Loucy (cell line): ENCODE measurements around the gene DNASE2B.

ENCODE experiments used
- H2AFZ ChIP-seq: fragments of 200-600 bp; sonication (generic); 2 replicates; pipeline ENCODE4 v1.6.0; 2016; ENCODE audit warnings: antibody characterized with exemption, mild to moderate bottlenecking, low read length, moderate library complexity
- H3F3A ChIP-seq: fragments of 200-600 bp; 2 replicates; pipeline ENCODE4 v1.6.0; 2016; ENCODE audit warnings: antibody characterized with exemption, low read depth, mild to moderate bottlenecking
- H3K27me3 ChIP-seq: fragments of 200-600 bp; sonication (generic); 2 replicates; pipeline ENCODE4 v1.6.1; 2014; ENCODE audit warnings: low read length, mild to moderate bottlenecking; ENCODE audit not compliant: insufficient read depth, poor library complexity, severe bottlenecking
- H3K36me3 ChIP-seq: fragments of 200-600 bp; sonication (generic); 2 replicates; pipeline ENCODE4 v1.6.1; 2016; ENCODE audit warnings: low read length; ENCODE audit not compliant: insufficient read depth
- H3K4me1 ChIP-seq: fragments of 200-600 bp; sonication (generic); 2 replicates; pipeline ENCODE4 v1.5.1; 2014; ENCODE audit warnings: low read length, mild to moderate bottlenecking; ENCODE audit not compliant: insufficient read depth, poor library complexity, severe bottlenecking
- H3K4me2 ChIP-seq: fragments of 200-600 bp; sonication (generic); 2 replicates; pipeline ENCODE4 v1.6.0; 2014; ENCODE audit warnings: antibody characterized with exemption, low read length, low read depth, mild to moderate bottlenecking; ENCODE audit not compliant: poor library complexity, severe bottlenecking
- H3K4me3 ChIP-seq: fragments of 200-600 bp; sonication (generic); 2 replicates; pipeline ENCODE4 v1.5.1; 2014; ENCODE audit warnings: low read length, mild to moderate bottlenecking, mixed read lengths; ENCODE audit not compliant: poor library complexity, severe bottlenecking
- H3K79me2 ChIP-seq: fragments of 200-600 bp; sonication (generic); 2 replicates; pipeline ENCODE4 v1.6.1; 2014; ENCODE audit warnings: low read length; ENCODE audit not compliant: insufficient read depth
- H3K9ac ChIP-seq: fragments of 200-600 bp; sonication (generic); 2 replicates; pipeline ENCODE4 v1.6.0; 2014; ENCODE audit warnings: mild to moderate bottlenecking, low read depth, low read length, moderate library complexity; ENCODE audit not compliant: poor library complexity, severe bottlenecking
- H3K9me2 ChIP-seq: fragments of 200-600 bp; sonication (generic); replicated peaks from 2 replicates; pipeline ENCODE4 v1.6.1; 2016; ENCODE audit warnings: low read depth, low read length, mixed read lengths
- H3K9me3 ChIP-seq: fragments of 200-600 bp; sonication (generic); 2 replicates; pipeline ENCODE4 v1.6.1; 2014; ENCODE audit warnings: mild to moderate bottlenecking, antibody characterized with exemption, low read length, low read depth; ENCODE audit not compliant: insufficient read depth
- H4K20me1 ChIP-seq: fragments of 200-600 bp; sonication (generic); 2 replicates; pipeline ENCODE4 v1.6.0; 2014; ENCODE audit warnings: antibody characterized with exemption, low read length, mild to moderate bottlenecking; ENCODE audit not compliant: insufficient read depth, poor library complexity, severe bottlenecking
- EZH2phosphoT487 ChIP-seq: fragments of 200-600 bp; IDR thresholded peaks from 2 replicates; pipeline ENCODE4 v1.6.1; 2018; ENCODE audit warnings: antibody characterized with exemption, mild to moderate bottlenecking, moderate library complexity, borderline replicate concordance
- TF ChIP-seq, protein P1 (sequence below): fragments of 200-600 bp; sonication (generic); conservative IDR thresholded peaks from 2 replicates; pipeline ENCODE4 v1.5.1; 2014; ENCODE audit warnings: mild to moderate bottlenecking, antibody characterized with exemption, low read length

DNASE2B gene

DNA sequence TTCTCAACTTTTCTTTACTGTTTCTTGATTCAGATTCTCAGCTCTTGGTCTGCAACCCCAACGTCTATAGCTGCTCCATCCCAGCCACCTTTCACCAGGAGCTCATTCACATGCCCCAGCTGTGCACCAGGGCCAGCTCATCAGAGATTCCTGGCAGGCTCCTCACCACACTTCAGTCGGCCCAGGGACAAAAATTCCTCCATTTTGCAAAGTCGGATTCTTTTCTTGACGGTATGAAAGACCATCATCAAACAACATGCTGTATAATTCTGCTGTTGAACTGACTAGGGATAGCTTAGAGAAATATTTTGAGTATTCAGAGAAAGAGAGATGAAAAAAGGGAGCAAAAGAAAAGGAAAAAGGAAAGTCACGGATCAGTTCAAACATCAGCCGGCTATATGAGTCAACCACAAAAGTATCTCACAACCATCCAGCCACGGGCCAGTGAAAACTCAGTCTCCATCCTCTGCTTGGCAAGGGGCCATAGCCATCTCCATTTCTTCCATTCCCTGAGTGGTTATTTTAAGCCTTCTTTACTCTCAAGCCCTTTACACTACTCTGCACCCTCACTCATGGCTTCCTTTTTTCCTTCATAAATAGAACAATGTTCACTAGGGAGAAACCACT is 14.1 kb downstream of the DNASE2B start:
- Histone ChIP-seq H3K36me3 (no peaks in the 10 kb centered on the region), H3K4me1 (no peaks in the 10 kb centered on the region), H3K4me2 (no peak overlapping the region), H3K79me2 (no peaks in the 10 kb centered on the region), H3K9ac (no peak overlapping the region), H2AFZ (no peak overlapping the region), H3K9me2 (no peaks in the 10 kb centered on the region), H3K9me3 (no peaks in the 10 kb centered on the region), H3K27me3 (no peaks in the 10 kb centered on the region), H3F3A (no peaks in the 10 kb centered on the region), H3K4me3 (no peak overlapping the region), H4K20me1 (no peaks in the 10 kb centered on the region)
- TF ChIP-seq, protein P1, sequence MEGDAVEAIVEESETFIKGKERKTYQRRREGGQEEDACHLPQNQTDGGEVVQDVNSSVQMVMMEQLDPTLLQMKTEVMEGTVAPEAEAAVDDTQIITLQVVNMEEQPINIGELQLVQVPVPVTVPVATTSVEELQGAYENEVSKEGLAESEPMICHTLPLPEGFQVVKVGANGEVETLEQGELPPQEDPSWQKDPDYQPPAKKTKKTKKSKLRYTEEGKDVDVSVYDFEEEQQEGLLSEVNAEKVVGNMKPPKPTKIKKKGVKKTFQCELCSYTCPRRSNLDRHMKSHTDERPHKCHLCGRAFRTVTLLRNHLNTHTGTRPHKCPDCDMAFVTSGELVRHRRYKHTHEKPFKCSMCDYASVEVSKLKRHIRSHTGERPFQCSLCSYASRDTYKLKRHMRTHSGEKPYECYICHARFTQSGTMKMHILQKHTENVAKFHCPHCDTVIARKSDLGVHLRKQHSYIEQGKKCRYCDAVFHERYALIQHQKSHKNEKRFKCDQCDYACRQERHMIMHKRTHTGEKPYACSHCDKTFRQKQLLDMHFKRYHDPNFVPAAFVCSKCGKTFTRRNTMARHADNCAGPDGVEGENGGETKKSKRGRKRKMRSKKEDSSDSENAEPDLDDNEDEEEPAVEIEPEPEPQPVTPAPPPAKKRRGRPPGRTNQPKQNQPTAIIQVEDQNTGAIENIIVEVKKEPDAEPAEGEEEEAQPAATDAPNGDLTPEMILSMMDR = no peak
- no peak for TF ChIP-seq EZH2phosphoT487

DNA sequence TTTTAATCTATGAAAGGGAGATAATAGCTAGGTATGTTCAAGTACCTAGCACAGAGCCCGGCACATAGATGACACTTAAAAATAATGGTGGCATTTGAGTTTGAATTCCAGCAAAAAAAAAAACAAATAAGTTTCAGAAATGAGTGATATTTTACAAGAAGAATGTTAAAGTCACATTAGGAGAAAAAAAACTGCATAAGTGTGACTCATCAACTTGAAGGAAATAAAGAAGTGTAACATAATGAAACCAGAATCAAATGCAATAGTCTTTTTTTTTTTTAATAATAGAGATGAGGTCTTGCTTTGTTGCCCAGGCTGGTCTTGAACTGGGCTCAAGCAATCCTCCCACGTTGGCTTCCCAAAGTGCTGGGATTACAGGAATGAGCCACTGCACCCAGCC is 17.1 kb downstream of the DNASE2B start:
- Histone ChIP-seq H3K9me3 (no peaks in the 10 kb centered on the region), H3K36me3 (no peaks in the 10 kb centered on the region), H3K4me2 (no peak overlapping the region), H3K9ac (no peak overlapping the region), H3F3A (no peaks in the 10 kb centered on the region), H3K4me3 (no peak overlapping the region), H4K20me1 (no peaks in the 10 kb centered on the region), H3K79me2 (no peaks in the 10 kb centered on the region), H3K9me2 (no peaks in the 10 kb centered on the region), H3K27me3 (no peaks in the 10 kb centered on the region), H2AFZ (no peak overlapping the region), H3K4me1 (no peaks in the 10 kb centered on the region)
- TF ChIP-seq EZH2phosphoT487 = no peak
- TF ChIP-seq, protein P1 = no peak

DNA sequence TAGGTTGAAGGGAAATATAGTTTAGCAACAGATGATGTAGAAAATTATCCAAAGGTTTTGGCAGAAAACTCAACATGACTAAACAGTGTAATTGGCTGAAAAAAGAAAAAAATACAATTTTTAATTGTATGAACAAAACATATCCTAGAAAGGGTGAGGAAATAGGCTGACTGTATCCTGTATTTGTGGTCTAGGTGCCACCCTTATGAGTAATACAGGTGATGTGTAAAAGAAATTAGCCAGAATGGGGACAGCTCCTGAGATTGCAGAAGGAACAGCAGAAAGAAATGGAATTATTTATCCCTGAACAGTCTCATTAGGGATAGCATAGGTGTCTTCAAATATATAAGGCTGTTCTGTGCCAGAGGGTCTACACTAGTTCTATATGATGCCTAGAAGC is 24.6 kb downstream of the DNASE2B start:
- Histone ChIP-seq H3K4me2 (no peak overlapping the region), H3K36me3 (no peaks in the 10 kb centered on the region), H3K9me3 (no peaks in the 10 kb centered on the region), H3K9ac (no peak overlapping the region), H3K79me2 (no peaks in the 10 kb centered on the region), H2AFZ (no peak overlapping the region), H3K4me1 (peaks cover 2% of the 10 kb centered on the region), H4K20me1 (no peaks in the 10 kb centered on the region), H3K4me3 (no peak overlapping the region), H3K27me3 (no peaks in the 10 kb centered on the region), H3F3A (no peaks in the 10 kb centered on the region), H3K9me2 (no peaks in the 10 kb centered on the region)
- TF ChIP-seq, protein P1 = no peak
- TF ChIP-seq EZH2phosphoT487 = no peak
